ENCODE data around the gene SLFN13. TPM values are rescaled to one million over a fixed set of nuclear protein-coding genes. Genes with fewer than 3 reads are reported as not detected.
A peak's percentile ranks its signal among the peaks of the same experiment; 100 is the strongest.

SLFN13 gene
- total RNA-seq, 4 donors from 2014 or later: 5.1 to 15.0 (median 5.4) TPM

GRCh38 chr17:35453171-35453570, 4.6 kb upstream of the SLFN13 start:
- H3K9me3 ChIP-seq: no peaks in the 10 kb centered on the region
- H3K4me3 ChIP-seq: no peak overlapping the region
- H3K36me3 ChIP-seq: no peaks in the 10 kb centered on the region
- peaks cover 0 to 31% (median 0%) of the 10 kb centered on the region in 4 donors for H3K27me3 ChIP-seq
- H3K4me1 ChIP-seq: peaks cover 5 to 16% (median 15%) of the 10 kb centered on the region in 4 donors
- H3K27ac ChIP-seq (replicated peaks in 1 of 4): no peak overlapping the region
- intact Hi-C loops (cut with DNase I): no loop called here
- WGBS: 52% methylated on average over 1 of the region's 1 CpG
- no peak for DNase-seq (ENCODE audit: extremely low spot score)
- TF ChIP-seq EP300 (IDR thresholded peaks at IDR 0.05) (no peak), CTCF (IDR thresholded peaks at IDR 0.05) (no peak), POLR2AphosphoS5 (IDR thresholded peaks at IDR 0.05) (no peak), POLR2A (IDR thresholded peaks at IDR 0.05; ENCODE audit: low read depth) (no peak)

- intact Hi-C loops (cut with DNase I): no loop called here
- no peaks in the 10 kb centered on the region for H3K9me3 ChIP-seq
- TF ChIP-seq CTCF (IDR thresholded peaks at IDR 0.05): no peak
- TF ChIP-seq POLR2A (IDR thresholded peaks at IDR 0.05; ENCODE audit: low read depth): no peak
- TF ChIP-seq POLR2AphosphoS5 (IDR thresholded peaks at IDR 0.05): no peak
- TF ChIP-seq EP300 (IDR thresholded peaks at IDR 0.05): no peak
- no peaks in the 10 kb centered on the region for H3K36me3 ChIP-seq
- peaks cover 14 to 28% (median 25%) of the 10 kb centered on the region in 4 donors for H3K4me1 ChIP-seq
- WGBS: 32% methylated on average over 36 of the region's 36 CpGs
- peak overlapping the region; percentile 29 to 63 (median 54) for H3K4me3 ChIP-seq
- DNase-seq (ENCODE audit: extremely low spot score): no peak
- peaks cover 0 to 42% (median 0%) of the 10 kb centered on the region in 4 donors for H3K27me3 ChIP-seq
- H3K27ac ChIP-seq (replicated peaks in 1 of 4): peak overlapping the region in 1 of 4 donors; percentile 69
Observed at GRCh38 chr17:35449371-35449931, 885 bp upstream of the SLFN13 start.

GRCh38 chr17:35448899-35449227, 297 bp upstream of the SLFN13 start:
- 61% methylated on average over 8 of the region's 16 CpGs for WGBS
- H3K36me3 ChIP-seq: no peaks in the 10 kb centered on the region
- H3K4me1 ChIP-seq: peaks cover 14 to 28% (median 25%) of the 10 kb centered on the region in 4 donors
- no peak for DNase-seq (ENCODE audit: extremely low spot score)
- H3K27me3 ChIP-seq: peaks cover 0 to 42% (median 0%) of the 10 kb centered on the region in 4 donors
- peak overlapping the region; percentile 59 to 69 (median 64) for H3K27ac ChIP-seq (replicated peaks in 1 of 4)
- H3K9me3 ChIP-seq: no peaks in the 10 kb centered on the region
- peak overlapping the region; percentile 51 to 63 (median 56) for H3K4me3 ChIP-seq
- intact Hi-C loops (cut with DNase I): no loop called here
- TF ChIP-seq POLR2A (IDR thresholded peaks at IDR 0.05; ENCODE audit: low read depth) (no peak), CTCF (IDR thresholded peaks at IDR 0.05) (no peak), POLR2AphosphoS5 (IDR thresholded peaks at IDR 0.05) (no peak), EP300 (IDR thresholded peaks at IDR 0.05) (no peak)

- no peak for TF ChIP-seq EP300 (IDR thresholded peaks at IDR 0.05)
- no peak for TF ChIP-seq POLR2A (IDR thresholded peaks at IDR 0.05; ENCODE audit: low read depth)
- TF ChIP-seq CTCF (IDR thresholded peaks at IDR 0.05): no peak
- no peak for TF ChIP-seq POLR2AphosphoS5 (IDR thresholded peaks at IDR 0.05)
- Histone ChIP-seq H3K4me1 (peaks cover 14 to 28% (median 25%) of the 10 kb centered on the region in 4 donors), H3K27me3 (peaks cover 0 to 42% (median 0%) of the 10 kb centered on the region in 4 donors), H3K9me3 (no peaks in the 10 kb centered on the region), H3K36me3 (no peaks in the 10 kb centered on the region), H3K27ac (replicated peaks in 1 of 4) (peak overlapping the region in 2 of 4 donors; percentile 63 to 69), H3K4me3 (peak overlapping the region; percentile 51 to 63 (median 56))
- 29% methylated on average over 3 of the region's 3 CpGs for WGBS
- intact Hi-C loops (cut with DNase I): no loop called here
- no peak for DNase-seq (ENCODE audit: extremely low spot score)
Observed at GRCh38 chr17:35447499-35447898, 1.1 kb downstream of the SLFN13 start.

- intact Hi-C loops (cut with DNase I): loop anchor here (10.0 kb wide), 1 partner anchor 194 kb away; the partner anchor contains the start of gene SLFN5
- Histone ChIP-seq H3K27me3 (no peaks in the 10 kb centered on the region), H3K4me1 (peaks cover 6 to 15% (median 7%) of the 10 kb centered on the region in 4 donors), H3K27ac (replicated peaks in 1 of 4) (no peak overlapping the region), H3K4me3 (no peak overlapping the region), H3K9me3 (no peaks in the 10 kb centered on the region), H3K36me3 (no peaks in the 10 kb centered on the region)
- DNase-seq (ENCODE audit: extremely low spot score): no peak
- TF ChIP-seq POLR2A (IDR thresholded peaks at IDR 0.05; ENCODE audit: low read depth) (no peak), CTCF (IDR thresholded peaks at IDR 0.05) (no peak), EP300 (IDR thresholded peaks at IDR 0.05) (no peak), POLR2AphosphoS5 (IDR thresholded peaks at IDR 0.05) (no peak)
Observed at GRCh38 chr17:35438433-35438832, 10.1 kb downstream of the SLFN13 start.
